SJSA1 (cell line): ENCODE results near the gene LRRC14B. TPM values are rescaled to one million over a fixed set of nuclear protein-coding genes. Genes with fewer than 3 reads are reported as not detected.
"Not testable (repeated sequence)": the region's sequence is repeated elsewhere in the genome, so short reads cannot be mapped to it uniquely, and the experiment has no call there.

ENCODE experiments used
- DNase-seq, 2 experiments: peaks; one replicate each; pipeline ENCODE4 v3.0.0-alpha.2; 2015 to 2020; ENCODE audit warnings: low spot score in 2 of 2, low read depth in 1 of 2
- H3K27ac ChIP-seq: fragments of 250-450 bp; sonication (Bioruptor Pico); 2 replicates; pipeline ENCODE4 v1.5.1; 2020; ENCODE audit warnings: mild to moderate bottlenecking, moderate library complexity
- H3K27me3 ChIP-seq: fragments of 250-450 bp; sonication (Bioruptor Pico); replicated peaks from 2 replicates; pipeline ENCODE4 v1.5.1; 2020; ENCODE audit warnings: mild to moderate bottlenecking, moderate library complexity
- H3K36me3 ChIP-seq: fragments of 250-450 bp; sonication (Bioruptor Pico); 2 replicates; pipeline ENCODE4 v1.5.1; 2020; ENCODE audit warnings: mild to moderate bottlenecking
- H3K4me1 ChIP-seq: fragments of 250-450 bp; sonication (Bioruptor Pico); replicated peaks from 2 replicates; pipeline ENCODE4 v1.6.1; 2021; ENCODE audit warnings: mild to moderate bottlenecking
- H3K4me3 ChIP-seq: fragments of 250-450 bp; sonication (Bioruptor Pico); 2 replicates; pipeline ENCODE4 v1.5.1; 2020; ENCODE audit warnings: mild to moderate bottlenecking
- H3K9me3 ChIP-seq: fragments of 250-450 bp; sonication (Bioruptor Pico); replicated peaks from 2 replicates; pipeline ENCODE4 v1.5.1; 2020; ENCODE audit warnings: mild to moderate bottlenecking
- total RNA-seq: library from RNA; depleted of rRNA; stranded (reverse); fragments of >200 nt; shearing (Covaris generic); gene quantifications from 2 replicates; pipeline ENCODE4 v1.2.3, GENCODE V29; 2014

LRRC14B gene
- total RNA-seq, 1 experiment from 2014 or later: not detected

DNA sequence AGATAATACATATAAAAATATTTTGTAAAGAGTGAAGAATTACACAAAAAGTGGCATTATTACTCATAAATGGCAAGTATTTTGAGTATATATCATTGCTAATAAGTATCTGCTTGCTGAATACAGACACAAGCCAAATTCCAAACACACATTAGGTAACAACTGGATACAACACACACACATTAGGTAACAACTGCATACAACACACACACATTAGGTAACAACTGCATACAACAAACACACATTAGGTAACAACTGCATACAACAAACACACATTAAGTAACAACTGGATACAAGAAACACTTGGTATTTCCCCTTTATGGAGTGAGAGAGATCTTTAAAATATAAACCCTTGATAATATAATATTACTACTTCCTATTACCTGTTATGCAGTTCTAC, 13.2 kb downstream of the LRRC14B start:
- Histone ChIP-seq H3K36me3 (peaks cover 19% of the 10 kb centered on the region), H3K9me3 (no peaks in the 10 kb centered on the region), H3K27me3 (no peaks in the 10 kb centered on the region), H3K27ac (no peak overlapping the region), H3K4me1 (0 out of 2 replicates have a peak, but pooled peaks cover 5% of the 10 kb centered on the region), H3K4me3 (no peak overlapping the region)
- DNase-seq: no peak

DNA sequence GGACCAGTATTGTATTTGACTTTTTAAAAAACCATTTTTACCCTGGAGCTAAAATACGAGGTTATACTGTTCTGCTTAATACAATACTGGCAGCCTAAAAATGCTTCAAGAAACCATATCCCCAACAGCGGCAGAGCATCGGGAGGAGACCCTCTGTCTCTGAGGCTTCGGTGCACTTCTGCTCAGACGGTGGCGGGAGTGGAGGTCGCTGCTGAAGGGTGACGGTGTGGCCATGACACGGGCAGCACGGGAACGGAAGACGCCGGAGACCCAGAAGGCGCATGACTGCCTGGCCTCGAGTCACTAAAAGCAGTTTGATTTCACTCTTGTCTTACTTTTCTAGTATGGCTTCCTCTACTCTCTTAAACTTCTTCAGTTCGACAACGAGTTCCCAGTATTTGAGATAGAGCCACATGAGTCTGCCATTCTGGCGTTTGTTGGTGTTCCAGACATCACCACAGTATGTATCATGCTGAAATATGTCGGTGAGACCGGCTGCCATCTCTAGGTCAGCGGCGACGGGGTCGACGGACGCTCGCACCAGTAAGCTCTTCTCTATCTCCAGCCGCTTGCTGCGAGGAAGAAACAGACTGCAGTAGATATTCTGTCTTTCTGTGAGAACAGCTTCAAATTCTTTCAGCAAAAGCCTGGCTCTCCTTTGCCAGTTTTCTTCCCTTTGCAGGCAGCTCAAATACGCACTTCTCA, 13.8 kb downstream of the LRRC14B start:
- Histone ChIP-seq H3K36me3 (peaks cover 19% of the 10 kb centered on the region), H3K4me3 (no peak overlapping the region), H3K27me3 (no peaks in the 10 kb centered on the region), H3K27ac (no peak overlapping the region), H3K4me1 (0 out of 2 replicates have a peak, but pooled peaks cover 5% of the 10 kb centered on the region), H3K9me3 (no peaks in the 10 kb centered on the region)
- no peak for DNase-seq

DNA sequence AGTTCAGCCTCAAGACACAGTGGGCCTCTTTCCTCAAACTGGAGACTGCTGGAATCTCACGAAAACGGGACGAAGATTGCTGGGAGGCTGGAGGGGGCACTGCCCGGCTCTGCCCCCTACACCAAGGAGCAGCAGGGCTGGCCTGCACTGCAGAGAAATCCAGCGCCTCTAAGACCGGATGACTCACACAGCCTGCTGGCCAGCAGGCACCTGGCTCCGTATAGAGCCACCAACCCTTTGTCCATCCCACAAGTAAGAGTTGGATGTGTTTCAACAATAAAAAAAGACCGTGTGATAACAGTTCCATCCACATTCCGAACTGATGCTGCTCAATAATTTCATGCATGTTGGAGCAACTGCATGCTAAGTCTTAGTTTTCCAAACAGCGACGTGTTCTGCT, 15.1 kb downstream of the LRRC14B start:
- H3K36me3 ChIP-seq: peaks cover 19% of the 10 kb centered on the region
- H3K4me1 ChIP-seq: 0 out of 2 replicates have a peak, but pooled peaks cover 5% of the 10 kb centered on the region
- no peak overlapping the region for H3K4me3 ChIP-seq
- H3K27ac ChIP-seq: no peak overlapping the region
- no peaks in the 10 kb centered on the region for H3K9me3 ChIP-seq
- DNase-seq: no peak
- no peaks in the 10 kb centered on the region for H3K27me3 ChIP-seq

DNA sequence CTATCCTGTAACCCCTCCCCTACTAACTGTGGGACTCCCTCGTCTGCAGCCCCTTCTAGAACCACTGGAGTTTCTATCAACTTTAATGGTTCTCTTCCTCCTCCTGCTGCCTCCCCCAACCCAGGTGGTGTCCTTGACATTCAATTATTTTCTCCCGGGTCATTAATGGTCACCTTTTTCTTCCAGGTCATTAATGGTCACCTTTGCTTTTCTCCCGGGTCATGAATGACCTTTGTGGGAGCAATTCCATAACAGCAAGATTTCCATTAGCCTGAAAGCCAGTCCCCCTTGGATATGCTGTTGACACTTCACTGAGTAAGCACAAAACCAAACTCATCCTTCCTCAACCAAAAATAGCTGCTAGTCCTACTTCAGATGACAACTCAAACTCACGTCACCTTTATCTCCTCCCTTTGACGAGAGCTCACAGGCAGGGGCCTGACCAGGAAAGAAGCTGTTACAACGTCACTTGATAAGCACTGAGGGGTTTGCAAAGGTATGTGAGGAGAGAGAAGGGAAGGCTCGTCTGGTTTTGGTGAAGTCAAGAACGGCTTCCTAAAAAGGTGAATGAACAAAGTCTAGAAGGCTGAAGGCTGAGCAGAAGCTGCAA, 15.7 kb downstream of the LRRC14B start:
- Histone ChIP-seq H3K4me1 (0 out of 2 replicates have a peak, but pooled peaks cover 5% of the 10 kb centered on the region), H3K4me3 (no peak overlapping the region), H3K27ac (no peak overlapping the region), H3K27me3 (no peaks in the 10 kb centered on the region), H3K9me3 (no peaks in the 10 kb centered on the region), H3K36me3 (peaks cover 19% of the 10 kb centered on the region)
- no peak for DNase-seq

DNA sequence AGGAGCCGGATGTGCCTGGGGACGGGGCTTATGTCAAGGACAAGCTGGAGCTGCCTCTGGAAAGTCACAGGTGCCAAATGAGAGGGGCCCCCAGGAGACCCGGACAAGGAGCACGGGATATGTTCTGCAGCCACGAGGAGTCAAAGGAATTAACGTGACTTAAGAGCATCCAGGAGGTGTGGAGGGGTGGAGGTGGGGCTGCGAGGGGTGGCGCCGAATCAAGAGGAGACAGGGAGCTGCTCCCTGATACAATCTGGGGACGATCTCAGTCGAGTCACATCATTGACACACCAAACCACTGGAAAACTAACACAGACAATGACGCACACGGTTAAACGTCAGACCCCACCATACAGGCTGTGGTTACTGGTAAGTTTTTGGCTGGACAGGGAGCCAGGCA, 16.3 kb downstream of the LRRC14B start:
- Histone ChIP-seq H3K4me3 (no peak overlapping the region), H3K27ac (no peak overlapping the region), H3K36me3 (peaks cover 19% of the 10 kb centered on the region), H3K9me3 (no peaks in the 10 kb centered on the region), H3K4me1 (0 out of 2 replicates have a peak, but pooled peaks cover 5% of the 10 kb centered on the region), H3K27me3 (no peaks in the 10 kb centered on the region)
- DNase-seq: no peak

DNA sequence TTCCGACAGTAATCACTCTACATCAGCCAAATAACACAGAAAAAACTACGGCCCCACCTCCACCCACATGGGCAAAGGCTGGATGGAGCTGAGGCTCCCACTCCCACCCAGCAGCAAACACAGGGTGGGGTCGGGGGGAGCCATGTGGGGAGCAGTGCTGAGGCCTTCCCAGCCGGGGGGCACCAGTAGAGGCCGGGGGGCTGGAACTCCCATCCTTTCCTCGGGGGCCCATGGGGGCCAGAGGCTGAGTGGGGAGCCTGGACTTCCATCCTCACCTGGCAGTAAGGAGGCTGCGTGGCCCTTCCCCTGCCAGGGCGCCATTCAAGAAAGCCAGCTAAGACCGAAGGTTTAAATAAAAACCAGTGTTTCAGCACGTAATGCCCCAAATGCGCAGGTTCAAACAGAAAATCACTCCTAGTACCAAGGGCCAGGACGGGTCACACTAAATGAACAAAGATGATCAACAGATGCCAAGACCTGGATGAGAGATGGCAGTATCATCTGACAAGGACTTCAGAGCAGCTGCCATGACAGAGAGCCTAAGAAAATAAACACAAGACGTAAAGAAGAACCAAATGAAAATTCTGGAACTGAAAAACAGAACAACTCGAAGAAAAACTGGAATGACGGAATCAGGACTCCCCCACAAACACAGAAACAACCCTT, 17.3 kb downstream of the LRRC14B start:
- Histone ChIP-seq H3K36me3 (peaks cover 19% of the 10 kb centered on the region), H3K27me3 (no peaks in the 10 kb centered on the region), H3K4me3 (no peak overlapping the region), H3K9me3 (no peaks in the 10 kb centered on the region), H3K4me1 (0 out of 2 replicates have a peak, but pooled peaks cover 5% of the 10 kb centered on the region), H3K27ac (no peak overlapping the region)
- DNase-seq: no peak

DNA sequence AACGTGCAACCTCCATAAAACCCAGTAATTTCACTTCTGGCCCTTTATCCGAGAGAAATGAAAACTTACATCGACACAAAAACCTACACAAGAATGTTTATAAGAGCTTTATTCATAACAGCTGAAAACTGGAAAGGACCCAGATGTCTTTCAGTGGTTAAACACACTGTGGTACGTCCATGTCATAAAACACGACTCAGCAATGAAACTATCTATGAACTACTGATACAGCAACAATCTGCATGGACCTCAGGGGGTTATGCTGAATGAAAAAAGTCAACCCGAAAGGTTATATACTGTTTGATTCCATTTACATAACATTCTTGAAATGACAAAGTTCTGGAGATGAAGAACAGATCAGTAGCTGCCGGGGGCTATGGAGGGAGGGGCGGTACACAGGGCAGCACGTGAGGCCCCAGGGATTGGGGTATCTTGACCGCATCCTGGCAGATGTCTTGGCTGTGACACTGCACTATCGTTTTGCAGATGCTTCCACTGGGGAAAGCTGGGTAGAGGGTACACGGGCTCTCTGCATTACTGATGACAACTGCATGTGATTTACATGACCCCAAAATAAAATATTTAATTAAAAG, 22.6 kb downstream of the LRRC14B start:
- no peak overlapping the region for H3K27ac ChIP-seq
- DNase-seq: no peak
- H3K4me1 ChIP-seq: no peaks in the 10 kb centered on the region; the same call in 1 of the 2 replicates
- peaks cover 12% of the 10 kb centered on the region for H3K36me3 ChIP-seq
- no peaks in the 10 kb centered on the region for H3K27me3 ChIP-seq
- H3K4me3 ChIP-seq: no peak overlapping the region
- no peaks in the 10 kb centered on the region for H3K9me3 ChIP-seq

DNA sequence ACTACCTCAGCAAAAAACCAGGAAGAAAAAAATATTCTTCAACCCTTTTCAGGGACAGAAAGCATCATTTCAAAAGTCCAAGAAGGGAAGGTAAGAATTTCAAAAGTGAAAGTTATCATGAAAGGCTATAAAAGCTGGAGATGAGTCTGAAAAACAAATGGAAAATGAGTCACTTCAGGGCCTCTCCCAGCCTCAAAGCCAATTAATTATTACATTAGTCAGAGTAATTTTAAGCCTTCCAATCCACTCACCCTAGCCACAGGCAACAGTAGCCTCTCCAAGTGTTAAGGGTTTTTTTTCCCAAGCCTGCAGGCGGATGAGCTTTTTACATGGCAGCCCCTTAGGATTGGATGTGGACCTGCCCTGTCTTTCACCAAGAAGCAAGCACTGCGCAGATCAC, 24.0 kb downstream of the LRRC14B start:
- not testable (repeated sequence) for H3K27ac ChIP-seq, H3K27me3 ChIP-seq, H3K9me3 ChIP-seq, DNase-seq, H3K4me3 ChIP-seq
- Histone ChIP-seq H3K36me3 (peaks cover 16% of the 10 kb centered on the region), H3K4me1 (peaks cover 10% of the 10 kb centered on the region)

DNA sequence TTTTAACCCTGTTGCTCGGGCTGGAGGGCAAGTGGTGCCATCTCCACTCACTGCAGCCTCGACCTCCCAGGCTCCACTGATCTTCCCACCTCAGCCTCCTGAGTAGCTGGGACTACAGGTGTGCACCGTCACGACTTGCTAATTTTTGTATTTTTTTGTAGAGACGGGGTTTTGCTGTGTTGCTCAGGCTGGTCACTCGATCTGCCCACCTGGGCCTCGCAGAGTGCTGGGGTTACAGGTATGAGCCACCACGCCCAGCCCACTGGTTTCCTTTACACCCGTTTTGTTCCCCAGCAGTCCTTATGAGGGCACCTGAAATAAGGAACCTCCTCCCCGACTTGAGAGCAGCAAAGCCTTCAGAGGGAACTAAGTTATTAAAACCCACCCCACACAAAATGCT, 24.8 kb downstream of the LRRC14B start:
- H3K9me3 ChIP-seq, H3K4me3 ChIP-seq, H3K27ac ChIP-seq, DNase-seq, H3K27me3 ChIP-seq: not testable (repeated sequence)
- H3K36me3 ChIP-seq: peaks cover 19% of the 10 kb centered on the region
- peaks cover 11% of the 10 kb centered on the region for H3K4me1 ChIP-seq

DNA sequence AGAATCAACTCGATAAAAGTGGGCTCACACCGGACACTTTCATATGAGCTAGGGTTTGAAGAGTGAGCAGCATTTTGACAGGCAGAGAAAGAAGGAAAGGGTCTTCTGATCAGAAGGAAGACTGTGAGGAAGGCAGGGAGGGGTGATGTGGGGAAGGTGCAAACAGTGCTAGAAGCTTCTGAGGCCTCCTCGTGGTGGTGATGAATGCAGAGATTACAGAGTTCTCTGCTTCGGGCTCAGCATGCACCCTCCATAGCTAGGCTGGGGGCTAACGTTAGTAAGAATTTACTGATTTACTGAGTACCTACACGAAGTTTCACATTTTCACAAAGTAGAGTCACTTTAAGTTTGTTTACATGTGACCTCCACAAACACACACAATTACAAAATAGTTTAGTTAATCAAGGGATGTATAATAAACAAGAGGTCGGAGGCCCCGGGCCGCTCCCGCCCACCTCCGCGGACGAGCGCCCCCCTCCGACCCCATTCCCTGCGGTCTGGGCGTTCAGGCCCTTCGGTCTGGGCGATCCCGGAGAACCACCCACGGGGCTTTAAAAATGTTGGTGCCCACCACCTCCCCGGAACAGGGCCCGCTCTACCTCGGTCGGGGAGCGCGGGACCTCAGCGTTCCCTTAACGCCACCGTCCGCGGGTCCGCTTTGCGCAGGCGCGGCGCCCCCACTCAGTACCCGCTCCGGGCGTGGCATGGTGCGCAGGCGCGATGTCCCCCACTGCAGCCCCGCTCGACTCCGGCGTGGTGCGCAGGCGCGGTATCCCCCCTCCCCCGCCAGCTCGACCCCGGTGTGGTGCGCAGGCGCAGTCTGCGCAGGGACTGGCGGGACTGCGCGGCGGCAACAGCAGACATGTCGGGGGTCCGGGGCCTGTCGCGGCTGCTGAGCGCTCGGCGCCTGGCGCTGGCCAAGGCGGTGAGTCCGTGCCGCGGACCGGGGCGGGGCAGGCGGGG, 26.5 kb downstream of the LRRC14B start, which contains the start of the genes CCDC127 and SDHA:
Gene CCDC127 (minus strand): TSS at position 660 of the 963 bp plus-strand sequence. CDS start 1,304 bp downstream, outside the sequence.
Gene SDHA (plus strand): TSS at position 827 of the 963 bp plus-strand sequence. CDS start 36 bp downstream, at position 863.
- peak; percentile 94 to 96 for DNase-seq
- H3K9me3 ChIP-seq, H3K27me3 ChIP-seq: not testable (repeated sequence)
- H3K4me3 ChIP-seq: peak within 1 kb of the TSS; percentile 83
- H3K4me1 ChIP-seq: peaks cover 11% of the 10 kb centered on the region
- H3K27ac ChIP-seq: peak within 1 kb of the TSS; percentile 30
- H3K36me3 ChIP-seq: peaks cover 19% of the 10 kb centered on the region

DNA sequence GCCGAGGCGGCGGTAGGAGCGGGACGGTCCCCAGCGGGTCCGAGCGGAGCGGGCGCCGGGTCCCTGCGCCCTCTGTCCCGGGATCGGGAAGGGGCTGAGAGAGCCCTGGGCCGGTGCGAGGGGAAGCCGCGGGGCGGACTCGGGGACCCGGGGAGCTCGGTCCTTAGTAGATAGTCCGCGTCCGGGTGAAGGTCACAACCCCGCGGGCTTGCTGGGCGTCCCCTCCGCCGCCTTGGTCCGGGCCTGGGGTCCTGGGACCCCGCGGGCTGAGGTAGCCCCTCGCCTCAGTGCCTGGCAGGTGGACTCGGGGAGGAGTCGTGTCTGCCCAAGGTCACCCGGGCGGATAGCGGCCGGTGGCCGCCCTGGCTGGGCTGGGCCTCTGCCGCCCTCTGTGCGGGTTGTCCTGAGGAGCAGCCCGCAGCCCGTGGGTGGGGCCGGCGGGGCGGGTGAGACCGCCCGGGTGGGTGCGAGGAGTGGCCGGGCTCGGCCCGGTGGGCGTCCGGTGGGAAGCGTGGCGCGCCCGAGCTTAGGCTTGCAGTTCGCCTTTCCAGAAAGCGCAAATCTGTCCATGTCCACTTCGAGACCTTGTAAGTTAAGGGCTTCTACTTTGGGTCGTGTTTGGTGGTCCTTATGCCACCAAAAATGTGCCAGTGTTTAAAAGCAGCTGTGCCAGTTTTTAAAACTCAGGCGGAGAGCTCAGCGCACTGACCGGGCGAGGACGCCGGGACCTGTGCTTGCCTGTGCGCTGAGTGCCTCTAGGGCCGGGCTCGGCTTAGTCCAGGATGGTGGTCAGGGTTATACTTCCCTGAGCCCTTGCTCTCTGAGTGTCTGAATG, 27.4 kb downstream of the LRRC14B start:
- Histone ChIP-seq H3K27me3 (no peaks in the 10 kb centered on the region), H3K36me3 (peaks cover 20% of the 10 kb centered on the region), H3K4me3 (peak overlapping the region; percentile 83), H3K27ac (peak overlapping the region; percentile 30), H3K9me3 (no peaks in the 10 kb centered on the region), H3K4me1 (peaks cover 11% of the 10 kb centered on the region)
- DNase-seq: peak in 1 of 2 experiments; percentile 46

DNA sequence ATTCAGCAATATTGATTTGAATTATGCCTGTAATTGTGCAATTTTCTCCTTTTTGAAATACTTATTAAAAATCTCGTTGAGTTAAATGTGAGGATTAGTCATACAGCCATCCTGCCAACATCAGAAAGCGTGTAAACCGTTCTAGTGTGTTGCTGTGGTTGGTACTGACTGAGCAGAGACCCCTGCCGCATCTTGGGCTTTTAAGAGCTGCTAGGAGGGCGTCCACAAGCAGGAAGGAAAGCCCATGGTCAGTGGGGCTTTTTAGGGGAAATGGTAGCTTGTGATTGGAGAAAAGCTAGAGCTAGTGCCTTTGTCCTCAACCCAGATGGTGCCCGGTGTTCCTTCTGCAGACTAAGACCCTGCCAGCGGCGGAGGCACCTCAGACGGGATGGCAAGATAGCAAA, 28.2 kb downstream of the LRRC14B start:
- Histone ChIP-seq H3K4me1 (peaks cover 11% of the 10 kb centered on the region), H3K9me3 (no peaks in the 10 kb centered on the region), H3K36me3 (peaks cover 25% of the 10 kb centered on the region), H3K27ac (no peak overlapping the region), H3K4me3 (peak overlapping the region; percentile 83), H3K27me3 (no peaks in the 10 kb centered on the region)
- peak in 1 of 2 experiments; percentile 12 for DNase-seq
